ENCODE data around the gene PARM1.

- TF ChIP-seq CTCF (IDR thresholded peaks at IDR 0.05; ENCODE audit: low read length) (peak; percentile 34; the same call in 1 of the 2 replicates), EZH2 (IDR thresholded peaks at IDR 0.05; ENCODE audit: borderline replicate concordance, low read length) (no peak)
Measured at GRCh38 chr4:75048208-75048879, 115.4 kb downstream of the PARM1 start.

Measured in OCI-LY1 (cell line).